Nephron (organoid): ENCODE results near the gene SSBP3.

Experiments
- H3K27ac Mint-ChIP-seq, 3 experiments: 2 replicates each; pipeline ENCODE4 v1.8.0; 2020; ENCODE audit warnings: mixed read lengths in 3 of 3, mild to moderate bottlenecking in 2 of 3, moderate library complexity in 1 of 3
- H3K27me3 Mint-ChIP-seq: 2 replicates; pipeline ENCODE4 v1.8.0; 2021; ENCODE audit warnings: low read depth, mild to moderate bottlenecking, moderate library complexity, mixed read lengths
- H3K36me3 Mint-ChIP-seq: 2 replicates; pipeline ENCODE4 v1.8.0; 2020; ENCODE audit warnings: low read depth, mixed read lengths
- H3K4me1 Mint-ChIP-seq: 2 replicates; pipeline ENCODE4 v1.8.0; 2020; ENCODE audit warnings: mixed read lengths
- H3K4me3 Mint-ChIP-seq, 3 experiments: 2 replicates each; pipeline ENCODE4 v1.8.0; 2020; ENCODE audit warnings: mild to moderate bottlenecking in 3 of 3, mixed read lengths in 3 of 3, moderate library complexity in 2 of 3
- H3K9me3 Mint-ChIP-seq: 2 replicates; pipeline ENCODE4 v1.8.0; 2020; ENCODE audit warnings: mixed read lengths
- TF ChIP-seq, protein P1 (sequence below), 3 experiments: fragments of 200-600 bp; sonication (generic); IDR thresholded peaks; one replicate each; pipeline ENCODE4 v1.5.0; 2021; ENCODE audit warnings: antibody characterized with exemption in 3 of 3; ENCODE audit not compliant: unreplicated experiment in 3 of 3

SSBP3 gene

DNA sequence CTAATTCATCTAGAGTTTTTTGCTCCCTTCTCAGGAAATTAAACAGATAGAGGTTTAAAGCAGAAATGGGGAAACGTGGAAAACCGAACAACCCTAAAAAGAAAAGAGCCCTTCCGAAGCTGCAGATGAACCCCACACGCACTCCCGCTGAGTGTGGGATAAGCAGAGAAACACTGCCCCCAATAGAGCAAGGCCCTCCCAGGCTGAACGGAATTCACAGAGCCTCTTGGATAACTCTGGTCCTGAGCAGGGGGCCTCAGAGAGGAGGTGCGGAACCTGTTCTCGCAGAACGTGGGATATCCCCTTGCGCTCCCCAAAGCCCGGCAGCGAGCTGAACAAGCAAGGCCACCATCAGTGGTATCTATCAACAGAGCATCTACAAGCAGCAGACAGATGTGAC is 44.9 kb downstream of the SSBP3 start:
- H3K4me1 Mint-ChIP-seq: peaks cover 80% of the 10 kb centered on the region
- no peaks in the 10 kb centered on the region for H3K27me3 Mint-ChIP-seq
- H3K36me3 Mint-ChIP-seq: peaks cover 37% of the 10 kb centered on the region
- TF ChIP-seq, protein P1, sequence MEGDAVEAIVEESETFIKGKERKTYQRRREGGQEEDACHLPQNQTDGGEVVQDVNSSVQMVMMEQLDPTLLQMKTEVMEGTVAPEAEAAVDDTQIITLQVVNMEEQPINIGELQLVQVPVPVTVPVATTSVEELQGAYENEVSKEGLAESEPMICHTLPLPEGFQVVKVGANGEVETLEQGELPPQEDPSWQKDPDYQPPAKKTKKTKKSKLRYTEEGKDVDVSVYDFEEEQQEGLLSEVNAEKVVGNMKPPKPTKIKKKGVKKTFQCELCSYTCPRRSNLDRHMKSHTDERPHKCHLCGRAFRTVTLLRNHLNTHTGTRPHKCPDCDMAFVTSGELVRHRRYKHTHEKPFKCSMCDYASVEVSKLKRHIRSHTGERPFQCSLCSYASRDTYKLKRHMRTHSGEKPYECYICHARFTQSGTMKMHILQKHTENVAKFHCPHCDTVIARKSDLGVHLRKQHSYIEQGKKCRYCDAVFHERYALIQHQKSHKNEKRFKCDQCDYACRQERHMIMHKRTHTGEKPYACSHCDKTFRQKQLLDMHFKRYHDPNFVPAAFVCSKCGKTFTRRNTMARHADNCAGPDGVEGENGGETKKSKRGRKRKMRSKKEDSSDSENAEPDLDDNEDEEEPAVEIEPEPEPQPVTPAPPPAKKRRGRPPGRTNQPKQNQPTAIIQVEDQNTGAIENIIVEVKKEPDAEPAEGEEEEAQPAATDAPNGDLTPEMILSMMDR (IDR thresholded peaks at IDR 0.05; ENCODE audit: unreplicated experiment in 3 of 3): no peak
- H3K4me3 Mint-ChIP-seq: no peak overlapping the region
- no peaks in the 10 kb centered on the region for H3K9me3 Mint-ChIP-seq
- H3K27ac Mint-ChIP-seq: peak overlapping the region; percentile 61 to 79 (median 64)

DNA sequence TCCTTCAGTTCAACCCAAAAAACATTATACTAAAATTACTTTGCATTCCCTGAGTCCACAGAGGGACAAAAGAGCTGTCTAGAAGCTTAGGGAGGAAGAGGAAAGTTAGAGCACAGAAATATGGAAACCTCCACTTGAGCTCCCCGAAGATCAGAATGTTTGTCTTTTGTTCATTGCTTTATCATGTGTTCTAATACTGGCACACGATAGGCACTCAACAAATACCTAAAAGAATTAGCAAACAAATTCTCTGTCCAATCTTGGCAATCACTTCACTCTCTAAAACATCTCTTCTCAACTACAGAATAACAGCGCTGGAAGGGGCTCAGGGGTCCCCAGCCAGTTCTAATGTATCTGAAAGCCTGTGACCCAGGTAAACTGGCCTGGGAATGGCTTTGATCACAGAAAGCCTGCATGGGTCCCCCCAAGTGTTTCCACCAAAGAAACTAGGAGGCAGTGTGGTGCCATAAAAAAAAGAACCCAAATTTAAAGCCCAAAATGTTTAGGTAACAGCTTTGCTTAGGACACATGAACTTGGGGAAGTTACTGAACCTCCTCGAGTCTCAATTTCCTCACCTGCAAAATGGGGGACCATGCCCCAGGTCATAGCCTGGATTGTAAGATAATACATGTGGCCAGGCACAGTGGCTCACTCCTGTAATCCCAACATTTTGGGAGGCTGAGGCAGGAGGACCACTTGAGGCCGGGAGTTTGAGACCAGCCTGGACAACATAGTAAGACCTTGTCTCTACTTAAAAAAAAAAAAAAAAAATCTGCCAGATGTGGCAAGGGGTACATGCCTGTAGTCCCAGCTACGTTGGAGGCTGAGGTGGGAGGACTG is 45.8 kb downstream of the SSBP3 start:
- Mint-ChIP-seq H3K9me3 (no peaks in the 10 kb centered on the region), H3K4me3 (no peak overlapping the region), H3K27me3 (no peaks in the 10 kb centered on the region), H3K4me1 (peaks cover 80% of the 10 kb centered on the region), H3K36me3 (peaks cover 33% of the 10 kb centered on the region), H3K27ac (peak overlapping the region; percentile 29 to 49 (median 29))
- TF ChIP-seq, protein P1 (IDR thresholded peaks at IDR 0.05; ENCODE audit: unreplicated experiment in 3 of 3): no peak

- Mint-ChIP-seq H3K27me3 (no peaks in the 10 kb centered on the region), H3K9me3 (no peaks in the 10 kb centered on the region), H3K4me1 (peaks cover 83% of the 10 kb centered on the region), H3K4me3 (no peak overlapping the region), H3K27ac (peak overlapping the region in 2 of 3 experiments; percentile 29 to 49), H3K36me3 (peaks cover 30% of the 10 kb centered on the region)
- TF ChIP-seq, protein P1 (IDR thresholded peaks at IDR 0.05; ENCODE audit: unreplicated experiment in 3 of 3): no peak
Measured at GRCh38 chr1:54359393-54360162, 46.6 kb downstream of the SSBP3 start.

- Mint-ChIP-seq H3K27me3 (no peaks in the 10 kb centered on the region), H3K4me3 (no peak overlapping the region), H3K9me3 (no peaks in the 10 kb centered on the region), H3K36me3 (peaks cover 30% of the 10 kb centered on the region), H3K27ac (no peak overlapping the region), H3K4me1 (peaks cover 85% of the 10 kb centered on the region)
- TF ChIP-seq, protein P1 (IDR thresholded peaks at IDR 0.05; ENCODE audit: unreplicated experiment in 3 of 3): no peak
Measured at GRCh38 chr1:54358503-54359168, 47.6 kb downstream of the SSBP3 start.

DNA sequence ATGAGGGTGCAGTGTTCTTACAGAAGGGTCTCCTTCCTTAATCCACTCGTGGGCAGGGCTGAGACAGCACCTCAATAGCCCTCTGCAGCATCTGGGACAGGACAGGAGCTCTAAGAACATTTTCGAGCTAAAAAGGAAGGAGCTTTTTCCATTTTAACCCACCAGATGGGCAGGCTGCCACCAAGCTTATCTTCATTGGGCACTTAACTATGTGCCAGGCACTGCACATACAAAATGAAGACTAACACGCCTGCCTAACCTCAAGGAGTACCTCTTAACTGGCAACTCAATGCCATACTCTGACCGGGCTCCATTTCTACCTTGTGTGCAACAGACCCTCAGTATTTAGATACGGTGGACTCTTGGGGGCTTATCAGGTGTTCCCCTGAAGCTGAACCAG is 48.2 kb downstream of the SSBP3 start:
- H3K4me3 Mint-ChIP-seq: no peak overlapping the region
- peaks cover 25% of the 10 kb centered on the region for H3K36me3 Mint-ChIP-seq
- TF ChIP-seq, protein P1 (IDR thresholded peaks at IDR 0.05; ENCODE audit: unreplicated experiment in 3 of 3): no peak
- H3K4me1 Mint-ChIP-seq: peaks cover 83% of the 10 kb centered on the region
- no peaks in the 10 kb centered on the region for H3K9me3 Mint-ChIP-seq
- H3K27ac Mint-ChIP-seq: peak overlapping the region in 2 of 3 experiments; percentile 18 to 66
- no peaks in the 10 kb centered on the region for H3K27me3 Mint-ChIP-seq
